ENCODE measurements around the gene PTGER2. TPM values are rescaled to one million over a fixed set of nuclear protein-coding genes. Genes with fewer than 3 reads are reported as not detected.

The PTGER2 gene
- total RNA-seq, result 0.33 TPM

- ATAC-seq (peak; percentile 85), DNase-seq (ENCODE audit: low spot score) (peak; percentile 67)
These were observed at the start of gene PTGER2 for GRCh38 chr14:52313903-52314594. Gene PTGER2, plus strand, starts transcription at chr14:52314312. Its CDS starts 237 bp downstream, at chr14:52314549.

DNA sequence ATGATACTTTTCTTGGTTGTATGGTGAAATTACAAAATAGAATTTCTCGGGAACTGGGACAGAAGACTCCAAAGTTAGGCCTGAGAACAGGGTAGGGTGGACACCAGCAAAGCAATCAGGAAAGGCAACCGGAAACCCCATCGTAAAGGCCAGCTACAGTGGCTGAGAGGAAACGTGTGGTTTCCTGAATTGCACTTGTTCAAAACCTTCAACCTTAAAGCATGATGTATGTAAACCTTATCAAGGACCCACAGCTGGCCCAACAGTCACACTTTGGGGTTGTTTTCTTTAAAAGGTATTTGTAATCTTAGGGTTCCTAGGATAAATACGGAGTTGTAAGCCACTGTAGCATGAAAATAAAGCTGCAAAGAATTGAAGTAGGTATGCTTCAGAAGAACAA, 48.9 kb upstream of the PTGER2 start:
- ATAC-seq, result no peak

DNA sequence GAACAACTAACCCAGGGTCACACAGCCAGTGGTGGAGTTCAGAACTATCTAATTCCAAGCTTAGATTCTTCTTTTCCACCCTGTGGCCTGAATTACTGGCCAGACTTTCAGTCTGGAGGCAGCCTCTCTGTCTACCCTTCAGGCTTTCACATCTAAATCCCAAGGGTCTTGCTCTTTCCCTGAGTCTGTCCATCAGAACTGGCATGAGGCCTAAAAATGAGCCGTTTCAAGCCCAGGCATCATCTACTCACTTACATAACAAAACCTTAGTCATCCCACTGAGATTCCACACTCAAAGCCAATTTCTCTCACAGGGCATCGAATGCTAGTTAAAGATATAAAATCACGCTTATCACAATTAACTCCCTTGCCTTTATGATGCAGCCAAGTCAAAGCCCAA, 47.9 kb upstream of the PTGER2 start:
- DNase-seq (ENCODE audit: low spot score), result no peak
- ATAC-seq, result no peak

More for the DNA sequence above, 48.9 kb upstream of the PTGER2 start:
- DNase-seq (ENCODE audit: low spot score), result no peak

DNA sequence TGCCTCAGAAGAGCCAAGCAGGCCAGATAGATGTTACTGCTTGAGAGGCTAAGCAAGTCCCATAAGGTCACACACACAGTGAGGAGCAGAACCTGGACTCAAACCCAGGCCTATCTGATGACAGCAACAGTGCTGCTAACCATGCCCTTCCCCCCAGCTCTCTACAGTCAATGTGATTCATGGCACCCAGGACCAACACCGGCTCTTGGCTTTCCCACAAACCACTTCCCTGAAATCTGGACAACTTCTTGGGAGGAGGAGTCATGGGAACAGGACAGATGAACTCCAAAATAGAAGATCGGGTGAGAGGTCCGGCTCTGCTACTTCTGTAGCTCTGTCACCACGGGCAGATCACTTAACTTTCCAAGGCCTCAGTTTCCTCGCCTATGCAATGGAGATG, 47.3 kb upstream of the PTGER2 start:
- ATAC-seq (no peak), DNase-seq (ENCODE audit: low spot score) (no peak)

DNA sequence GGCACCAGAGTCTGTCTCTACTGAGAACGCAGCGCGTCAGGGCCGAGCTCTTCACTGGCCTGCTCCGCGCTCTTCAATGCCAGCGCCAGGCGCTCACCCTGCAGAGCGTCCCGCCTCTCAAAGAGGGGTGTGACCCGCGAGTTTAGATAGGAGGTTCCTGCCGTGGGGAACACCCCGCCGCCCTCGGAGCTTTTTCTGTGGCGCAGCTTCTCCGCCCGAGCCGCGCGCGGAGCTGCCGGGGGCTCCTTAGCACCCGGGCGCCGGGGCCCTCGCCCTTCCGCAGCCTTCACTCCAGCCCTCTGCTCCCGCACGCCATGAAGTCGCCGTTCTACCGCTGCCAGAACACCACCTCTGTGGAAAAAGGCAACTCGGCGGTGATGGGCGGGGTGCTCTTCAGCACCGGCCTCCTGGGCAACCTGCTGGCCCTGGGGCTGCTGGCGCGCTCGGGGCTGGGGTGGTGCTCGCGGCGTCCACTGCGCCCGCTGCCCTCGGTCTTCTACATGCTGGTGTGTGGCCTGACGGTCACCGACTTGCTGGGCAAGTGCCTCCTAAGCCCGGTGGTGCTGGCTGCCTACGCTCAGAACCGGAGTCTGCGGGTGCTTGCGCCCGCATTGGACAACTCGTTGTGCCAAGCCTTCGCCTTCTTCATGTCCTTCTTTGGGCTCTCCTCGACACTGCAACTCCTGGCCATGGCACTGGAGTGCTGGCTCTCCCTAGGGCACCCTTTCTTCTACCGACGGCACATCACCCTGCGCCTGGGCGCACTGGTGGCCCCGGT, 46.4 kb upstream of the PTGER2 start, which contains the start of gene PTGDR:
Gene PTGDR (plus strand): TSS at position 198 of the 778 bp plus-strand sequence. CDS start 117 bp downstream, at position 315.
- ATAC-seq (peak; percentile 33), DNase-seq (ENCODE audit: low spot score) (no peak)

DNA sequence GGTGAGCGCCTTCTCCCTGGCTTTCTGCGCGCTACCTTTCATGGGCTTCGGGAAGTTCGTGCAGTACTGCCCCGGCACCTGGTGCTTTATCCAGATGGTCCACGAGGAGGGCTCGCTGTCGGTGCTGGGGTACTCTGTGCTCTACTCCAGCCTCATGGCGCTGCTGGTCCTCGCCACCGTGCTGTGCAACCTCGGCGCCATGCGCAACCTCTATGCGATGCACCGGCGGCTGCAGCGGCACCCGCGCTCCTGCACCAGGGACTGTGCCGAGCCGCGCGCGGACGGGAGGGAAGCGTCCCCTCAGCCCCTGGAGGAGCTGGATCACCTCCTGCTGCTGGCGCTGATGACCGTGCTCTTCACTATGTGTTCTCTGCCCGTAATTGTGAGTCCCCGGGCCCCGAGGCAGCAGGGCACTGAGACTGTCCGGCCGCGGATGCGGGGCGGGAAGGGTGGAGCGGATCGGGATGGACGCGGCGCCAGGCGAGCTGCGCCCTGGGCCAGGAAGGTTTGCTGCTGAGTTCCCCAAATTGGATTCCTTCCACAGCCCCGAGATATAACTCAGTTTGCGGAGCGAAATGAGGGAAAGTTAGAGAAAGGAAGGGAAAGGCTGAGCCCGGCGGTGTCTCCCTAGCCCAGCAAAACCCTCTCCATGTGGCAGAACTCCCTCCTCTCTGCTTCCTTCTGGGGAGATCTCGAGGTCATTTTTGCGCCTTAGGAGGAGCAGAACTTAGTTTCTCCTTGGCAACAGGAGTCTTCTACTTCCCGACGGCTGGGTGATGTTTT, 45.6 kb upstream of the PTGER2 start:
- ATAC-seq (no peak), DNase-seq (ENCODE audit: low spot score) (no peak)

- DNase-seq (ENCODE audit: low spot score) (no peak), ATAC-seq (no peak)
These were observed 45.0 kb upstream of the PTGER2 start for GRCh38 chr14:52269100-52269499.

DNA sequence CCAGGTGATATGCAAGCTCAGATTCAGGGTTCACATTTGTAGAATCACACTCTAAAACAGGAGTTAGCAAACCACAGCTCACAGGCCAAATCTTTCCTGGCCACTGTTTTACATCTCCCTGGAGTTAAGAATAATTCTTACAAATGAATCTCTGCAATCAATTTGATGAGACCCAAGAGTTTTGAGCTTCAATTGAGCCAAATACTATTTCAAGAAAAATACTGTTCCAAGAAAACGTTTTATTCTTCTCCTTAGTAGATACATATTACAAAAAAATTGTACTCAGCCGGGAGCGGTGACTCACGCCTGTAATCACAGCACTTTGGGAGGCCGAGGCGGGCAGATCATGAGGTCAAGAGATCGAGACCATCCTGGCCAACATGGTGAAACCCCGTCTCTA, 44.1 kb upstream of the PTGER2 start:
- ATAC-seq (no peak), DNase-seq (ENCODE audit: low spot score) (no peak)

- no peak for ATAC-seq
These were observed 42.6 kb upstream of the PTGER2 start for GRCh38 chr14:52271538-52271937.

DNA sequence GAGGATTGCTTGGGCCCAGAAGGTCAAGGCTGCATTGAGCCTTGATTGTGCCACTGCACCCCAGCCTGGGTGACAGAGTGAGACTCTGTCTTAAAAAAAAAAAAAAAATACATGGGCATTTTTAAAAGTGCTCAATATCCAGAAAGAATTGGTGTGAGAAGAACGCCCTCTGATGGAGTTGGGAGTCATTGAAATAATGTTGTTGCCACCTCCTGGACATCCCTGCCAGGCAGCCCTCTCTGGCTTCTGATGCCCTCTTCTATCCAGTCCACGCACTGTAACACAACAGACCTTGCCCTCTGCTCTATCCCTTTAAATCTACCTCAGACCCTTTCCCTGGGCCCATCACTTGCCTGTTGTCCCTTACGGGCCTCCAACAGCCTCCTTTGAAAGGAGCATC, 41.7 kb upstream of the PTGER2 start:
- ATAC-seq (no peak), DNase-seq (ENCODE audit: low spot score) (no peak)

More at GRCh38 chr14:52271538-52271937, 42.6 kb upstream of the PTGER2 start:
- DNase-seq (ENCODE audit: low spot score), result no peak

GRCh38 chr14:52275372-52275771, 38.7 kb upstream of the PTGER2 start:
- no peak for ATAC-seq
- DNase-seq (ENCODE audit: low spot score), result no peak

GRCh38 chr14:52277552-52277951, 36.6 kb upstream of the PTGER2 start:
- ATAC-seq, result no peak
- no peak for DNase-seq (ENCODE audit: low spot score)

DNA sequence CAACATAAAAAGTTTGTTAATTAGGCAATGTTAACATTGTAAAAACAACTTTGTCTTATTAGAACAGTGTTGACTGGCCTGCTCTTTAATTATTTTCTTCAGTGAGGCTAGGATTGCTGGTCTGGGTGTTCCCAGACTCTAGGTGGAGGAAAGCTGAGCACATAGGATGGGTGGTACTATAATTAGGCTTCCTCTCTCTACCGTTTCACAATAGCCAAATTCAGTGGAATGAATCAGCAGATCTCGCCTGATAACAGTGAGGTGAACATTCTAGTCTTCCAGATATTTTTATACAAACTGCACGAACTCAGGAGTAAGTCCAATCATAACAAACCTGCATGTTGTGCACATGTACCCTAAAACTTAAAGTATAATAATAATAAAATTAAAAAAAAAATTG, 34.7 kb upstream of the PTGER2 start:
- ATAC-seq (no peak), DNase-seq (ENCODE audit: low spot score) (no peak)

GRCh38 chr14:52283099-52283498, 31.0 kb upstream of the PTGER2 start:
- no peak for ATAC-seq

DNA sequence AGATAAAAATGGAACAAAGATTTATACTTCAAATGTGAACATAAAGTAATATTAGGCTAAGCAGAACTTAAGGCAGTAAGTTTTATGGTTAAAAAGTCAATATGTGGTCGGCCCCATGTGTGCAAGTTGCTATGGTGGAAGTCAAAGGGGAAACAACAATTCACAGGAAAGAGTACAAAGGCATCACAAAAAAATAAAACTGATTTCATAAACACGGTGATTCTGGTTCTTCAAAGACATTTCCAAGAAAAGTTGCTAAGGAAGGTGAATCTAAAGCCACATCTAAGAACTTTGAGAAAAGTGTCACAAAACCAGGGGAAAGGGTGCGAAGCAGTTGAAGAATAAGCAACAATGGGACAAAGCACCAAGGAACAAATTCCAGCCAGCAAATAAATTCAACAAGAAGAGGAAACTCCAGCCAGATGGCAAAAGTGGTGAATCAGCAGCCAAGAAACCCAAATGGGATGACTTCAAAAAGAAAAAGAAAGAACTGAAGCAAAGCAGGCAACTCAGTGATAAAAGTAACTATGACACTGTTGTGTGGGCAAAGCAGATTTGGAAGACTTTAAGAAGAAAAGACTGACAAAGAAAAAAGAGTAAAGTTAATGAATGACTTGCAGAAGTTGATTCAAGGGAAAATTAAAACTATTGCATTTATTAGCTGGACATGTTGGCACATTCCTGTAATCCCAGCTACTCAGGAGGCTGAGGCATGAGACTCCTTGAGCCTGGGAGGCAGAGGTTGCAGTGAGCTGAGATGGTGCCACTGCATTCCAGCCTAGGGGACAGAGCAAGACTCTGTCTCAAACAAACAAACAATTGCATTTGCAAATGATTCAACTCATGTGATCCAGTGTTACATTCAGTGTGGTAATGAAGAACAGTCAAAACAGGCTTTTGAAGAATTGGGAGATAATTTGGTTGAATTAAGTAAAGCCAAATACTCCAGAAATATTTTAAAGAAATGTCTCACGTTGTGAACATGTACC, 27.2 kb upstream of the PTGER2 start:
- ATAC-seq (no peak), DNase-seq (ENCODE audit: low spot score) (no peak)

More at GRCh38 chr14:52283099-52283498, 31.0 kb upstream of the PTGER2 start:
- DNase-seq (ENCODE audit: low spot score), result no peak

- no peak for ATAC-seq
- no peak for DNase-seq (ENCODE audit: low spot score)
These were observed 17.7 kb upstream of the PTGER2 start for GRCh38 chr14:52296378-52296777.

GRCh38 chr14:52298795-52299194, 15.3 kb upstream of the PTGER2 start:
- no peak for DNase-seq (ENCODE audit: low spot score)
- no peak for ATAC-seq

DNA sequence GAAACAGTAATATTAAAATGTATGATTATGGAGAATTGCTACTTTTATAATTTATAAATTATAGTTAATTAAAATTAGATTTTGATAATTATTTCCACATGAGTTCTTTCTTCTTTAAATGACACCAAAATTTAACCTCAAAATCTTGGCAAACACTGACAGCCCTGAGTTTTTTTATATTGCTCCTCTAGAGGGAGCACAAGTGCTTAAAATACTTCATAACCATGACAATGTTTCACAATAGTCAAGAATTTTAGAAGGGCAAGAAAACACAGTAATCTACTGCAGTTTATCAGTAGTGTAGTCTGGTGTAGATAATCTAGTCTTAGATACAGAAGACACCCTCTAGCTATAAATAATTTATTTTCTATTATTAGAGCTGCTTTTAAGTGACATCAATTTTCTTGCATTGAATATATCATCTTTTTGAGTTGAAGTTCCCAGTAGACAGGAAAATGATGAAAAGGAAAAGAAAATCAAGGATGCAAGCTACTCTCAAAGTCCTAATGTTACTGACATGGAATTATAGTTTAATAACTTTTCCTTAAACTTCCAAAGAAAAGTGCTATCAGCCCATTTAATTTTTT, 14.3 kb upstream of the PTGER2 start:
- DNase-seq (ENCODE audit: low spot score) (no peak), ATAC-seq (peak; percentile 85)

DNA sequence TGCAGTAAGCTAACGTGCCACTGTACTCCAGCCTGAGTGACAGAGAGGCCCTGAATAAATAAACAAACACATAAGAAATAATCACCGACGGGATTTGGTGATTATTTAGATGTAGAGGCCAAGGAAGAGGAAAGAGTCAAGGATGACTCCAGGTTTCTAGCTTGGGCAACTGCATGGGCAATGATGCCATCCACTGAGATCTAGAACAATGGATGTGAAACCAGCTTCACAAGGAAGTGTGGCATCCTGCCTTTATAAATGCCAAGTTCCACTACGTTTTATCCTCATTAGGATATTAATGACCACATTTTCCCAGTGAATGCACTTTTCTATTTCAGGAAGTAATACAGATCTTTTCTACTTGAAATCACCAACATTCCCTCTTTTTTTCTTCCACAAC, 10.9 kb upstream of the PTGER2 start:
- DNase-seq (ENCODE audit: low spot score) (no peak), ATAC-seq (no peak)

Measured in left lobe of liver (tissue), 2 donors.